H9 (cell line): Measurements from ENCODE around the gene RPL35. TPM values are rescaled to one million over a fixed set of nuclear protein-coding genes. Genes with fewer than 3 reads are reported as not detected.
A peak's percentile ranks its signal among the peaks of the same experiment; 100 is the strongest.

Source experiments
- DNase-seq: peaks from one replicate; pipeline ENCODE4 v3.0.0-alpha.2; 2017
- H2AFZ ChIP-seq: one replicate; pipeline ENCODE4 v1.6.1; 2013; ENCODE audit warnings: mild to moderate bottlenecking, low read length, control low read depth, moderate library complexity
- H2AK5ac ChIP-seq: 2 replicates; pipeline ENCODE4 v1.6.1; 2013; ENCODE audit warnings: low read length, control low read depth, mixed read lengths; ENCODE audit not compliant: insufficient read length
- H2BK120ac ChIP-seq: one replicate; pipeline ENCODE4 v1.6.1; 2013; ENCODE audit warnings: low read depth, mild to moderate bottlenecking, low read length, control low read depth, inconsistent platforms; ENCODE audit not compliant: poor library complexity, severe bottlenecking
- H2BK12ac ChIP-seq: 2 replicates; pipeline ENCODE4 v1.6.1; 2013; ENCODE audit warnings: low read length, control low read depth, mixed read lengths, low read depth; ENCODE audit not compliant: insufficient read length
- H2BK15ac ChIP-seq: 2 replicates; pipeline ENCODE4 v1.6.1; 2013; ENCODE audit warnings: low read depth, low read length, control low read depth
- H2BK20ac ChIP-seq: one replicate; pipeline ENCODE4 v1.6.1; 2013; ENCODE audit warnings: low read depth, mild to moderate bottlenecking, low read length, control low read depth, inconsistent platforms; ENCODE audit not compliant: poor library complexity, severe bottlenecking
- H2BK5ac ChIP-seq: 2 replicates; pipeline ENCODE4 v1.6.1; 2013; ENCODE audit warnings: low read length, control low read depth, mixed read lengths; ENCODE audit not compliant: insufficient read length
- H3K14ac ChIP-seq: 2 replicates; pipeline ENCODE4 v1.6.1; 2013; ENCODE audit warnings: low read length, control low read depth; ENCODE audit not compliant: insufficient read depth
- H3K18ac ChIP-seq: 2 replicates; pipeline ENCODE4 v1.6.1; 2013; ENCODE audit warnings: low read depth, mild to moderate bottlenecking, mixed read lengths, low read length, control low read depth; ENCODE audit not compliant: insufficient read length
- H3K23ac ChIP-seq: 2 replicates; pipeline ENCODE4 v1.6.1; 2013; ENCODE audit warnings: low read length, control low read depth, mixed read lengths, low read depth; ENCODE audit not compliant: insufficient read length
- H3K23me2 ChIP-seq: 2 replicates; pipeline ENCODE4 v1.6.1; 2013; ENCODE audit warnings: low read depth, mild to moderate bottlenecking, mixed read lengths, low read length, control low read depth; ENCODE audit not compliant: insufficient read length, poor library complexity, severe bottlenecking
- H3K27ac ChIP-seq: 2 replicates; pipeline ENCODE4 v1.5.1; 2013; ENCODE audit warnings: low read length, control low read depth, mixed read lengths, low read depth; ENCODE audit not compliant: insufficient read length
- H3K27me3 ChIP-seq: 2 replicates; pipeline ENCODE4 v1.6.1; 2013; ENCODE audit warnings: low read length, control low read depth, inconsistent platforms; ENCODE audit not compliant: insufficient read depth
- H3K4ac ChIP-seq: 2 replicates; pipeline ENCODE4 v1.6.1; 2013; ENCODE audit warnings: low read depth, mild to moderate bottlenecking, control low read depth, inconsistent platforms, low read length, moderate library complexity
- H3K4me1 ChIP-seq: 2 replicates; pipeline ENCODE4 v1.6.1; 2013; ENCODE audit warnings: low read length, control low read depth, inconsistent platforms; ENCODE audit not compliant: insufficient read depth
- H3K4me2 ChIP-seq: 2 replicates; pipeline ENCODE4 v1.6.1; 2013; ENCODE audit warnings: low read length, control low read depth, mixed read lengths; ENCODE audit not compliant: insufficient read length, insufficient read depth
- H3K56ac ChIP-seq: 2 replicates; pipeline ENCODE4 v1.6.1; 2013; ENCODE audit warnings: low read depth, mild to moderate bottlenecking, mixed read lengths, low read length, control low read depth; ENCODE audit not compliant: insufficient read length
- H3K79me1 ChIP-seq: 2 replicates; pipeline ENCODE4 v1.6.1; 2013; ENCODE audit warnings: low read depth, mild to moderate bottlenecking, moderate library complexity, low read length, control low read depth, inconsistent platforms; ENCODE audit not compliant: insufficient read depth, poor library complexity, severe bottlenecking
- H3K79me2 ChIP-seq: 2 replicates; pipeline ENCODE4 v1.6.1; 2013; ENCODE audit warnings: low read length, control low read depth, inconsistent platforms; ENCODE audit not compliant: insufficient read depth
- H3K9ac ChIP-seq: 2 replicates; pipeline ENCODE4 v1.6.1; 2013; ENCODE audit warnings: low read length, control low read depth, mixed read lengths; ENCODE audit not compliant: insufficient read length; ENCODE audit errors: extremely low read depth
- H3K9me3 ChIP-seq: one replicate; pipeline ENCODE4 v1.6.1; 2013; ENCODE audit warnings: low read depth, low read length, inconsistent platforms; ENCODE audit not compliant: control insufficient read depth
- H3T11ph ChIP-seq: one replicate; pipeline ENCODE4 v1.6.1; 2013; ENCODE audit warnings: mild to moderate bottlenecking, low read length, control low read depth, inconsistent platforms
- H4K20me1 ChIP-seq: one replicate; pipeline ENCODE4 v1.6.1; 2013; ENCODE audit not compliant: control insufficient read depth, insufficient read length, insufficient read depth
- H4K5ac ChIP-seq: 2 replicates; pipeline ENCODE4 v1.6.1; 2013; ENCODE audit warnings: low read depth, mild to moderate bottlenecking, mixed read lengths, low read length, control low read depth; ENCODE audit not compliant: insufficient read length
- H4K8ac ChIP-seq: replicated peaks from 2 replicates; pipeline ENCODE4 v1.6.1; 2013; ENCODE audit warnings: low read length, control low read depth, mixed read lengths, low read depth; ENCODE audit not compliant: insufficient read length
- H4K91ac ChIP-seq: 2 replicates; pipeline ENCODE4 v1.6.1; 2013; ENCODE audit warnings: low read depth, mild to moderate bottlenecking, moderate library complexity, mixed read lengths, low read length, control low read depth; ENCODE audit not compliant: insufficient read length
- H3K27ac Mint-ChIP-seq, 3 experiments: 2 replicates in 2 of 3; 3 replicates in 1 of 3; pipeline ENCODE4 v1.8.0; 2020 to 2021; ENCODE audit warnings: mixed read lengths in 3 of 3, mild to moderate bottlenecking in 1 of 3, moderate library complexity in 1 of 3
- H3K27me3 Mint-ChIP-seq: 2 replicates; pipeline ENCODE4 v1.8.0; 2021; ENCODE audit warnings: low read depth, mild to moderate bottlenecking, moderate library complexity, mixed read lengths
- H3K36me3 Mint-ChIP-seq, 3 experiments: 2 replicates in 2 of 3; 3 replicates in 1 of 3; pipeline ENCODE4 v1.8.0; 2020 to 2021; ENCODE audit warnings: low read depth in 3 of 3, mixed read lengths in 3 of 3; ENCODE audit not compliant: insufficient read depth in 1 of 3
- H3K4me1 Mint-ChIP-seq, 2 experiments: 2 replicates each; pipeline ENCODE4 v1.8.0; 2020; ENCODE audit warnings: mixed read lengths in 2 of 2
- H3K4me3 Mint-ChIP-seq, 2 experiments: 2 replicates in 1 of 2; 3 replicates in 1 of 2; pipeline ENCODE4 v1.8.0; 2020 to 2021; ENCODE audit warnings: mild to moderate bottlenecking in 2 of 2, mixed read lengths in 2 of 2, moderate library complexity in 1 of 2
- H3K9me3 Mint-ChIP-seq, 2 experiments: 2 replicates in 1 of 2; 3 replicates in 1 of 2; pipeline ENCODE4 v1.8.0; 2020; ENCODE audit warnings: mild to moderate bottlenecking in 2 of 2, mixed read lengths in 2 of 2, moderate library complexity in 1 of 2
- WGBS: extraction: QIAGEN DNeasy Blood & Tissue Kit; methylation state at CpG from one replicate; pipeline ENCODE4 v1.1.7; 2013; ENCODE audit warnings: missing lambda C conversion rate, low lambda C conversion rate, mixed read lengths; ENCODE audit not compliant: insufficient read length; ENCODE audit errors: extremely low coverage; 5-methylcytosine and 5-hydroxymethylcytosine counted together
- total RNA-seq: library from RNA; stranded (reverse); gene quantifications from 2 replicates; pipeline ENCODE4 v1.2.1, GENCODE V29; 2021
- TF ChIP-seq, protein P1 (sequence below): fragments of 200-600 bp; sonication (generic); conservative IDR thresholded peaks from 3 replicates; pipeline ENCODE4 v1.8.0; 2021; ENCODE audit warnings: antibody characterized with exemption, mild to moderate bottlenecking

Gene RPL35
- total RNA-seq, 1 experiment from 2014 or later, result 1,840 TPM

DNA sequence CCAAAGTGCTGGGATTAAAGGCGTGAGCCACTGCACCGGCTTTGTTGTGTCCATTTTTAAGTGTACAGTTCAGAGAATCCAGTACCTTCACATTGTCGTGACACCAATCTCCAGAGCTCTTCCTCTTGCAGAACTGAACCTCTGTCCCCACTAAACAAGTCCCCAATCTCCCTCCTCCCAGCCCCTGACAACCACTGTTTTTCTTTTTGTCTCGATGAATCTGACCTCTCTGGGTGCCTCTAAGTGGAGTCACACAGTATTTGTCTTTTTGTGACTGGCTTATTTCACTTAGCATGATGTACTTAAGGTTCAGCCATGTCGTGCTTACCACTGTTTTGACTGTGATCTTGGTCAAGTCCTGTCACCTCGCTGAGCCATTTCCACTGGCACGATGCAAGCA, 6.9 kb downstream of the RPL35 start:
- H4K8ac ChIP-seq, result no peak overlapping the region
- H4K5ac ChIP-seq, result no peak overlapping the region
- H3K27ac ChIP-seq, result no peak overlapping the region
- H3K4me1 ChIP-seq, result peaks cover 3% of the 10 kb centered on the region; the same call in 1 of the 2 replicates
- H4K91ac ChIP-seq, result no peak overlapping the region
- H3K4me2 ChIP-seq, result no peak overlapping the region
- no peaks in the 10 kb centered on the region for H4K20me1 ChIP-seq
- H3K27ac Mint-ChIP-seq, result peak overlapping the region in 2 of 3 experiments; percentile 39 to 48; a peak in 2 of 7 replicates
- H3K18ac ChIP-seq, result no peak overlapping the region
- no peak overlapping the region for H3K4ac ChIP-seq
- peaks cover 3% of the 10 kb centered on the region; the same call in 1 of the 2 replicates for H3K79me2 ChIP-seq
- H2BK12ac ChIP-seq, result no peak overlapping the region
- peaks cover 3% of the 10 kb centered on the region for H3K23me2 ChIP-seq
- peaks cover 27 to 33% (median 28%) of the 10 kb centered on the region in 3 experiments; a peak in 6 of 7 replicates for H3K36me3 Mint-ChIP-seq
- H2BK15ac ChIP-seq, result no peak overlapping the region
- H3K27me3 Mint-ChIP-seq, result no peaks in the 10 kb centered on the region; the same call in 1 of the 2 replicates
- H3K56ac ChIP-seq, result no peak overlapping the region
- peak overlapping the region in 1 of 2 experiments; percentile 53; a peak in 1 of 5 replicates for H3K4me3 Mint-ChIP-seq
- H2AFZ ChIP-seq, result no peak overlapping the region
- H2AK5ac ChIP-seq, result no peak overlapping the region
- H2BK20ac ChIP-seq, result no peak overlapping the region
- no peak overlapping the region for H3T11ph ChIP-seq
- H3K4me1 Mint-ChIP-seq, result peaks cover 10 to 20% of the 10 kb centered on the region in 2 experiments
- peaks cover 4% of the 10 kb centered on the region for H3K79me1 ChIP-seq
- no peak overlapping the region for H2BK5ac ChIP-seq
- TF ChIP-seq, protein P1, sequence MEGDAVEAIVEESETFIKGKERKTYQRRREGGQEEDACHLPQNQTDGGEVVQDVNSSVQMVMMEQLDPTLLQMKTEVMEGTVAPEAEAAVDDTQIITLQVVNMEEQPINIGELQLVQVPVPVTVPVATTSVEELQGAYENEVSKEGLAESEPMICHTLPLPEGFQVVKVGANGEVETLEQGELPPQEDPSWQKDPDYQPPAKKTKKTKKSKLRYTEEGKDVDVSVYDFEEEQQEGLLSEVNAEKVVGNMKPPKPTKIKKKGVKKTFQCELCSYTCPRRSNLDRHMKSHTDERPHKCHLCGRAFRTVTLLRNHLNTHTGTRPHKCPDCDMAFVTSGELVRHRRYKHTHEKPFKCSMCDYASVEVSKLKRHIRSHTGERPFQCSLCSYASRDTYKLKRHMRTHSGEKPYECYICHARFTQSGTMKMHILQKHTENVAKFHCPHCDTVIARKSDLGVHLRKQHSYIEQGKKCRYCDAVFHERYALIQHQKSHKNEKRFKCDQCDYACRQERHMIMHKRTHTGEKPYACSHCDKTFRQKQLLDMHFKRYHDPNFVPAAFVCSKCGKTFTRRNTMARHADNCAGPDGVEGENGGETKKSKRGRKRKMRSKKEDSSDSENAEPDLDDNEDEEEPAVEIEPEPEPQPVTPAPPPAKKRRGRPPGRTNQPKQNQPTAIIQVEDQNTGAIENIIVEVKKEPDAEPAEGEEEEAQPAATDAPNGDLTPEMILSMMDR, result no peak
- no peaks in the 10 kb centered on the region for H3K27me3 ChIP-seq
- H3K23ac ChIP-seq, result no peak overlapping the region
- WGBS, result no CpG with 5 or more reads among the region's 7 CpGs
- DNase-seq, result no peak
- no peaks in the 10 kb centered on the region for H3K9me3 Mint-ChIP-seq
- H3K9ac ChIP-seq, result no peak overlapping the region
- no peak overlapping the region for H2BK120ac ChIP-seq
- H3K14ac ChIP-seq, result no peak overlapping the region
- no peaks in the 10 kb centered on the region for H3K9me3 ChIP-seq
